Vagina (tissue), 2 donors: ENCODE results near the gene BTBD8. TPM values are rescaled to one million over a fixed set of nuclear protein-coding genes. Genes with fewer than 3 reads are reported as not detected.

Experiments
- DNase-seq, 2 donors: peaks; one replicate each; pipeline ENCODE4 v3.0.0-alpha.2; 2017; ENCODE audit errors: extremely low spot score in 2 of 2
- H3K27ac ChIP-seq: fragments of 200-600 bp; sonication (generic); one replicate; pipeline ENCODE4 v1.5.1; 2019
- H3K27me3 ChIP-seq: fragments of 200-600 bp; sonication (generic); one replicate; pipeline ENCODE4 v1.5.1; 2019
- H3K36me3 ChIP-seq, 2 donors: fragments of 200-600 bp; sonication (generic); one replicate each; pipeline ENCODE4 v1.5.1; 2017 to 2019
- H3K4me1 ChIP-seq: fragments of 200-600 bp; sonication (generic); one replicate; pipeline ENCODE4 v1.5.1; 2019
- H3K4me3 ChIP-seq, 2 donors: fragments of 200-600 bp; sonication (generic); 1 replicate in 1 of 2; 2 replicates in 1 of 2; pipeline ENCODE4 v1.5.1; 2016 to 2019
- H3K9me3 ChIP-seq: fragments of 200-600 bp; sonication (generic); one replicate; pipeline ENCODE4 v1.5.1; 2019
- POLR2A ChIP-seq, 2 donors: fragments of 450-650 bp; IDR thresholded peaks; one replicate each; pipeline ENCODE4 v1.6.1; 2017; ENCODE audit warnings: antibody characterized with exemption in 2 of 2, mild to moderate bottlenecking in 2 of 2, moderate library complexity in 2 of 2
- POLR2AphosphoS5 ChIP-seq, 2 donors: sonication (generic); formaldehyde crosslinking; IDR thresholded peaks; one replicate each; pipeline ENCODE4 v1.9.0; 2017; ENCODE audit warnings: antibody characterized with exemption in 2 of 2, mild to moderate bottlenecking in 2 of 2, low read depth in 1 of 2; ENCODE audit not compliant: insufficient read depth in 1 of 2
- intact Hi-C: fragments of 100-400 bp; cut with DNase I; formaldehyde crosslinking; loops from one replicate; pipeline ENCODE4 v1.15.1; 2023
- total RNA-seq: library from RNA; depleted of rRNA; stranded (reverse); fragments of >200 nt; gene quantifications from one replicate; pipeline ENCODE4 v1.2.3, GENCODE V29; 2016
- TF ChIP-seq, protein P1 (sequence below), 3 experiments: fragments of 450-650 bp in 2 of 3; fragments of 200-600 bp in 1 of 3; sonication (generic) in 1 of 3; IDR thresholded peaks; one replicate each; pipeline ENCODE4 v1.5.1; 2017 to 2019; ENCODE audit warnings: antibody characterized with exemption in 3 of 3, mild to moderate bottlenecking in 2 of 3, moderate library complexity in 2 of 3

The BTBD8 gene
- total RNA-seq, 1 donor from 2014 or later, result 6.1 TPM

DNA sequence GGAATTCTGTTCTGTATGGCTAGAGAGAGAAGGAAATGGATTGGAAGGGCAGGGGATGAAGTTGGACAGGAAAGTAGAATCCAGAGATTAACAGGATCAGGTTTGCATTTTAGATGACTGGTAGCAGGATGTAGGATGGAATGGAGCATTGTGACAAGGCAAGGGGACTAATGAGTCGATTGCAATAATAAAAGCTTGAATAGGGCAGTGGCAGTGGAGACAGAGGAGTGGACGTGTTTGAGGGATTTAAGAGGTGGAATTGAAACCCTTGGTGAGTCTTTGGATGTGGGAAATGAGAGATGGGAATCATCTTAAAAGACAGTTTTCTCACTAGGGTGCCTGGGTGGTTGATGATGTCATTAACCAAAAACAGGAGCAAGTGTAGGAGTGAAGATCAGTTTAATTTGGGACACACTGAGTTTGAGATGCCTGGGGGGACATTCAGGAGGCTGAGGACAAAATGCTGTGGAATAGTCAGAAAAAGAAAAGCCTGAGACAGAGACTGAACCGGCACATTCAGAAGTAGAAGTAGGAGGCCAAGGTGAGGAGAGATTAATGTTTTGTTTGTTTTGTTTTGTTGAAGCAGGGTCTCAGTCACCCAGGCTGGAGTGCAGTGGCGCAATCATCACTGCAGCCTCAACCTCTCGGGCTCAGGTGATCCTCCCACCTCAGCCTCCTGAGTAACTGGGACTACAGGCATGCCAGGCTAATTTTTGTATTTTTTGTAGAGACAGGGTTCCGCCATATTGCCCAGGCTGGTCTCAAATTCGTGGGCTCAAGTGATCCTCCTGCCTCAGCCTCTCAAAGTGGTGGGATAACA, 108.5 kb downstream of the BTBD8 start:
- Histone ChIP-seq H3K4me1 (no peaks in the 10 kb centered on the region), H3K36me3 (no peaks in the 10 kb centered on the region), H3K4me3 (no peak overlapping the region), H3K27me3 (no peaks in the 10 kb centered on the region), H3K27ac (no peak overlapping the region), H3K9me3 (no peaks in the 10 kb centered on the region)
- intact Hi-C loops, result no loop called here
- TF ChIP-seq POLR2AphosphoS5 (IDR thresholded peaks at IDR 0.05; ENCODE audit: insufficient read depth in 1 of 2, low read depth in 1 of 2), result no peak
- no peak for TF ChIP-seq POLR2A (IDR thresholded peaks at IDR 0.05)
- TF ChIP-seq, protein P1, sequence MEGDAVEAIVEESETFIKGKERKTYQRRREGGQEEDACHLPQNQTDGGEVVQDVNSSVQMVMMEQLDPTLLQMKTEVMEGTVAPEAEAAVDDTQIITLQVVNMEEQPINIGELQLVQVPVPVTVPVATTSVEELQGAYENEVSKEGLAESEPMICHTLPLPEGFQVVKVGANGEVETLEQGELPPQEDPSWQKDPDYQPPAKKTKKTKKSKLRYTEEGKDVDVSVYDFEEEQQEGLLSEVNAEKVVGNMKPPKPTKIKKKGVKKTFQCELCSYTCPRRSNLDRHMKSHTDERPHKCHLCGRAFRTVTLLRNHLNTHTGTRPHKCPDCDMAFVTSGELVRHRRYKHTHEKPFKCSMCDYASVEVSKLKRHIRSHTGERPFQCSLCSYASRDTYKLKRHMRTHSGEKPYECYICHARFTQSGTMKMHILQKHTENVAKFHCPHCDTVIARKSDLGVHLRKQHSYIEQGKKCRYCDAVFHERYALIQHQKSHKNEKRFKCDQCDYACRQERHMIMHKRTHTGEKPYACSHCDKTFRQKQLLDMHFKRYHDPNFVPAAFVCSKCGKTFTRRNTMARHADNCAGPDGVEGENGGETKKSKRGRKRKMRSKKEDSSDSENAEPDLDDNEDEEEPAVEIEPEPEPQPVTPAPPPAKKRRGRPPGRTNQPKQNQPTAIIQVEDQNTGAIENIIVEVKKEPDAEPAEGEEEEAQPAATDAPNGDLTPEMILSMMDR (IDR thresholded peaks at IDR 0.05), result no peak
- no peak for DNase-seq

DNA sequence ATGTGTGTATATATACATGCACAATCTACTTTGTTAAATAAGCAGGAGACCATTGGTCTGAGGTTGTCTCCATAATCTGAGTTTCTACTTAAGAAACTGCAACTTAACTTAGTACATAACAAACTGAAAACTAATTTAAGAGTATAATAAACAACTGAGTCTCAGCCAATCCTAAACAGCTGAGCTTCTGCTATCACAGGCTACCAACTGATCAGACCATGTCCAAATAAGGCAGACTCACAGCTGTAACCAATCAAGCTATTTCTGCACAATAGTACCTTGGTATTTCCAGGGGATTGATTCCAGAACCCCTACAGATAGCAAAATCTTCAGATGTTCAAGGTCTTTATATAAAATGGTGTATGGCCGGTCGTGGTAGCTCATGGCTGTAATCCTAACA, 111.6 kb downstream of the BTBD8 start:
- intact Hi-C loops, result no loop called here
- Histone ChIP-seq H3K9me3 (no peaks in the 10 kb centered on the region), H3K27me3 (no peaks in the 10 kb centered on the region), H3K27ac (no peak overlapping the region), H3K36me3 (no peaks in the 10 kb centered on the region), H3K4me3 (no peak overlapping the region), H3K4me1 (no peaks in the 10 kb centered on the region)
- no peak for DNase-seq
- TF ChIP-seq, protein P1 (IDR thresholded peaks at IDR 0.05), result no peak
- no peak for TF ChIP-seq POLR2A (IDR thresholded peaks at IDR 0.05)
- TF ChIP-seq POLR2AphosphoS5 (IDR thresholded peaks at IDR 0.05; ENCODE audit: insufficient read depth in 1 of 2, low read depth in 1 of 2), result no peak

DNA sequence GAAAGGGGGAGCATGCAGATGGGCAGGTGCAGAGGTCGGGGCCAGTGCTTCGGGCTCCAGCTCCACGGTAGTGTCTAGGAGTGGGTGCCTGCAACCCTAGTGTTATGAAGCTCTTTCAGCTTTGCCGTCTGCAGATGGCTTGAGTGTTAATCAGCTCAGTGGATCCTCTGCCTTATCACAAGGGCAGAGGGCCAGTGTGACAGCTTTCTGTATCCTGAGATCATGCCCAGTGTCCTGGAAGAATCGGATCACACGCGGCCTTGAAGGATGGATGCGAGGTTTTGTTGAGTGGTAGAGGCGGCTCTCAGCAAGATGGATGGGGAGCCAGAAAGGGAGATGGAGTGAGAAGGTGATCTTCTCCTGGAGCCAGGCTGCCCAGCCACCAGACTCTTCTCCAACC, 112.1 kb downstream of the BTBD8 start:
- no peak for TF ChIP-seq POLR2A (IDR thresholded peaks at IDR 0.05)
- TF ChIP-seq, protein P1 (IDR thresholded peaks at IDR 0.05), result no peak
- TF ChIP-seq POLR2AphosphoS5 (IDR thresholded peaks at IDR 0.05; ENCODE audit: insufficient read depth in 1 of 2, low read depth in 1 of 2), result no peak

DNA sequence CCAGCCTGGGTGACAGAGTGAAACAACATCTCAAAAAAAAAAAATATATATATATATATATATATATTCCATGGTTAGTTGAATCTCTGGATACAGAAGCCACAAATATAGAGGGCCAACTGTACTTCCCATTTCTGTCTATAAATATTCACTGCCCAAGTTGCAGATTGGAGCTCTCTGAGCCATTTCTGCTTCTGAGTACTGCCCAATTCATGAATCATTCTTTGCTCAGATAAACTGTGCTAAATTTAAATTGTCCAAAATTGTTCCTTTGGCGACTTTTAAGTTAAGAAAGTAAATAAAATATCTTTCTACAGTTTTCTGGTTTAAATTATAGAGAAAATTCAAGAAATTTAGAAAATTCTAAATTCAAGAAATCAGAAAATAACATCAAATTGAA, 114.4 kb downstream of the BTBD8 start:
- Histone ChIP-seq H3K4me3 (no peak overlapping the region), H3K4me1 (no peaks in the 10 kb centered on the region), H3K27ac (no peak overlapping the region), H3K36me3 (no peaks in the 10 kb centered on the region), H3K27me3 (no peaks in the 10 kb centered on the region), H3K9me3 (no peaks in the 10 kb centered on the region)
- intact Hi-C loops, result no loop called here
- DNase-seq, result no peak
- TF ChIP-seq POLR2A (IDR thresholded peaks at IDR 0.05) (no peak), POLR2AphosphoS5 (IDR thresholded peaks at IDR 0.05; ENCODE audit: insufficient read depth in 1 of 2, low read depth in 1 of 2) (no peak)
- TF ChIP-seq, protein P1 (IDR thresholded peaks at IDR 0.05), result no peak

More for the DNA sequence above, 112.1 kb downstream of the BTBD8 start:
- H3K4me1 ChIP-seq, result no peaks in the 10 kb centered on the region
- no peaks in the 10 kb centered on the region for H3K9me3 ChIP-seq
- H3K36me3 ChIP-seq, result no peaks in the 10 kb centered on the region
- H3K27ac ChIP-seq, result no peak overlapping the region
- H3K4me3 ChIP-seq, result no peak overlapping the region
- no peaks in the 10 kb centered on the region for H3K27me3 ChIP-seq
- intact Hi-C loops, result no loop called here
- DNase-seq, result no peak

DNA sequence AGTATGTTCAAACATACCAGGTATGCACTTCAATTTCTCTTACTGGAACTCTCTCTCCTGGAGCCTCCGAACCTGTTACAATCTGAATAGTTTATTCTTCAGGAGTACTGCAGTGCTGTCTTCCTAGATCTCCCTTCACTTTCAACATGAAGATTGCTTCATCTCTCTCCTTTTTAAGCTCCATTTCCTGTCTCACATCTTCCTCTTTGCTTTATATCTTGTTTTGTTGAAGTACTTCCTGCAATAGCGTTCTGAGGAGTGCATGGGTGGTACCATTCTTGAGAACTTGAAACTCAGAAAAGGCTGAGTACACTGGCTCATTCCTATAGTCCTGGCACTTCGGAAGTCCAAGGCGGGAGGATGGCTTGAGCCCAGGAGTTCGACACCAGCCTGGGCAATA, 121.8 kb downstream of the BTBD8 start:
- Histone ChIP-seq H3K27me3 (no peaks in the 10 kb centered on the region), H3K27ac (no peak overlapping the region), H3K4me3 (no peak overlapping the region), H3K9me3 (no peaks in the 10 kb centered on the region), H3K4me1 (no peaks in the 10 kb centered on the region), H3K36me3 (no peaks in the 10 kb centered on the region)
- TF ChIP-seq POLR2A (IDR thresholded peaks at IDR 0.05) (no peak), POLR2AphosphoS5 (IDR thresholded peaks at IDR 0.05; ENCODE audit: insufficient read depth in 1 of 2, low read depth in 1 of 2) (no peak)
- TF ChIP-seq, protein P1 (IDR thresholded peaks at IDR 0.05), result no peak
- intact Hi-C loops, result no loop called here
- DNase-seq, result no peak
